Measurements from ENCODE around the gene ZNF516. TPM values are rescaled to one million over a fixed set of nuclear protein-coding genes. Genes with fewer than 3 reads are reported as not detected.

ZNF516 gene
- total and polyA plus RNA-seq, 7 donors, result 2.1 to 29.9 (median 24.3) TPM

DNA sequence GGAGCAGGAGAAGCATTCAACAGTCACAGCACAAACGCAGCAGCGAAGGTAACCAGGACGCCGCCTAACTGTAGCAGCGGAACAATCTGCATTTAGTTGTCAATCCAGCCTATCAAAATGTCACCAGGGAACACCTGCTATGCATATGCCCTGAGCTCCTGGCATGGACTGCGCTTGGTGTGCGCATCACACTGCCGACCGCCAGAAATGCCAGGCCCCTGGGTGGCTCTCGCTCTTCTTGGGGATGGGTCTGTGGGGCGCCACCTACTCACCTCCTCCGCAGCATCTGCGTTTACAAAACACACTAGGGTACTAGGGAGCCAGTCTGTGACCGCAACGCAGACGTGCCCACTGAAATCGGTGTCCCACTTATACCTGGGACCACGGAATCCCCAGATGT lies 31.7 kb downstream of the ZNF516 start:
- 94 to 95% methylated on average over 18 of the region's 18 CpGs for WGBS, 2 donors
- Histone ChIP-seq H3K27me3 (no peaks in the 10 kb centered on the region), H3K4me1 (peaks cover 0 to 53% (median 34%) of the 10 kb centered on the region in 4 donors), H3K4me3 (no peak overlapping the region), H3K27ac (peak overlapping the region in 1 of 4 donors; percentile 27), H3K9me3 (no peaks in the 10 kb centered on the region), H3K36me3 (peaks cover 0 to 9% (median 0%) of the 10 kb centered on the region in 4 donors)
- TF ChIP-seq EP300 (IDR thresholded peaks at IDR 0.05) (no peak), POLR2AphosphoS5 (IDR thresholded peaks at IDR 0.05) (no peak), POLR2A (IDR thresholded peaks at IDR 0.05) (no peak), CTCF (IDR thresholded peaks at IDR 0.05) (no peak)
- DNase-seq, result no peak
- intact Hi-C loops (cut with DNase I), result no loop called here

GRCh38 chr18:76462326-76462694 lies 32.7 kb downstream of the ZNF516 start:
- Histone ChIP-seq H3K27ac (no peak overlapping the region), H3K36me3 (peaks cover 0 to 9% (median 0%) of the 10 kb centered on the region in 4 donors), H3K27me3 (no peaks in the 10 kb centered on the region), H3K4me3 (no peak overlapping the region), H3K9me3 (no peaks in the 10 kb centered on the region), H3K4me1 (peaks cover 0 to 46% (median 25%) of the 10 kb centered on the region in 4 donors)
- 95 to 97% methylated on average over 12 of the region's 12 CpGs for WGBS, 2 donors
- intact Hi-C loops (cut with DNase I), result no loop called here
- no peak for DNase-seq
- TF ChIP-seq EP300 (IDR thresholded peaks at IDR 0.05), result no peak
- TF ChIP-seq CTCF (IDR thresholded peaks at IDR 0.05), result no peak
- TF ChIP-seq POLR2A (IDR thresholded peaks at IDR 0.05), result no peak
- TF ChIP-seq POLR2AphosphoS5 (IDR thresholded peaks at IDR 0.05), result no peak

DNA sequence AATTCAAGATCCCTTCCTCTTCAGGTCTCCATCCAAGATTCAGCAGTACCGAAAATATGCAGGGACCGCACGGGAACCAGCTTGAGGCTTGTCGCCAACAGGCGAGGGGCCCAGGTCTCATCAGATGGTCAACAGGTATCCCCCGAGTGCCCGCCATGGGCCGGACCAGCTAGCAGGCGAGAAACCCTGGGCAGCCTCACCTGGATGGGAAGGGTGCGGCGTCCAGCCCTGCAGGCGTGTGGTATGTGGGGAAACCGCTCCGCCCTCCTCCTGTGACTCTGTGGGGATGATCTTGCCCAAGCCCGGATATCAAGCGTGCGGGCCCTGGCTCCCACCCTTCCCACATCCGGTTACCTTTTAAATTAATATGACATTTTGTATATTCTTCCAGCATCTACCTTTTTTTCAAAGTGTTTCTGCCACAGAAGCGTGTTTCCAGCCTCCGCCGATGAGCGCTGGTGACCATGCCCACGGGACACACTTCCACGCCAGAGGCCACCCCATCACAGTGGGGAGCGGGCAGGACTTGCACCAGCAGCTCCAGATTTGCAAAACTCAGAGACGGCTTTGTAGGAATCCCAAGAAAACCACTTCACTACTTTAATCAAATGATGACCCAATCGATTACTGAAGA lies 33.2 kb downstream of the ZNF516 start:
- H3K4me1 ChIP-seq, result peaks cover 0 to 48% (median 25%) of the 10 kb centered on the region in 4 donors
- H3K36me3 ChIP-seq, result peaks cover 0 to 9% (median 0%) of the 10 kb centered on the region in 4 donors
- no peak for TF ChIP-seq POLR2AphosphoS5 (IDR thresholded peaks at IDR 0.05)
- no peak for TF ChIP-seq POLR2A (IDR thresholded peaks at IDR 0.05)
- TF ChIP-seq CTCF (IDR thresholded peaks at IDR 0.05), result no peak
- TF ChIP-seq EP300 (IDR thresholded peaks at IDR 0.05), result no peak
- no peak overlapping the region for H3K27ac ChIP-seq
- H3K27me3 ChIP-seq, result no peaks in the 10 kb centered on the region
- 97% methylated on average over 27 of the region's 27 CpGs for WGBS, 2 donors
- intact Hi-C loops (cut with DNase I), result no loop called here
- DNase-seq, result no peak
- H3K4me3 ChIP-seq, result no peak overlapping the region
- H3K9me3 ChIP-seq, result no peaks in the 10 kb centered on the region

DNA sequence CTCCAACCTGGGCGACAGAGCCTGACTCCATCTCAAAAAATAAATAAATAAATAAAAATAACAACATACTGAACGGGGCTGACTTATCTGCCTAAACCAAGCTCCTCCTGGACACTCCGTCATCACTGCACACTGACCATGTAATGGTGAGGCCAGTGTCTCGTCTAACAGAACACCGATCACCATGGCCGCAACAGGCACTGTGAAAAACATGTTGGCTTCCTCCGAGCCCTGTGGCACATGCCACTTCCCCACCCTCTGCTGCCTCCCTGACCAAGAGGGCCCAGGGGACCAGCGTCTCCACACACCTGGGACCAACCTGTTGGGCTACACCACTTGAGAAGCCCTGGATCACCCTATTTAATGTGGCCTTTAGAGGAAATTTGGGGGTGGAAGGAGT lies 33.9 kb downstream of the ZNF516 start:
- Histone ChIP-seq H3K4me1 (peaks cover 0 to 48% (median 25%) of the 10 kb centered on the region in 4 donors), H3K27ac (peak overlapping the region in 3 of 4 donors; percentile 76 to 84 (median 83)), H3K36me3 (peaks cover 0 to 9% (median 0%) of the 10 kb centered on the region in 4 donors), H3K27me3 (no peaks in the 10 kb centered on the region), H3K9me3 (no peaks in the 10 kb centered on the region), H3K4me3 (no peak overlapping the region)
- 95% methylated on average over 8 of the region's 8 CpGs for WGBS, 2 donors
- intact Hi-C loops (cut with DNase I), result no loop called here
- TF ChIP-seq POLR2AphosphoS5 (IDR thresholded peaks at IDR 0.05) (no peak), CTCF (IDR thresholded peaks at IDR 0.05) (no peak)
- no peak for DNase-seq

GRCh38 chr18:76460482-76460881 lies 34.6 kb downstream of the ZNF516 start:
- no peak for DNase-seq
- peak overlapping the region; percentile 53 to 84 (median 80) for H3K27ac ChIP-seq
- intact Hi-C loops (cut with DNase I), result no loop called here
- H3K36me3 ChIP-seq, result peaks cover 0 to 9% (median 0%) of the 10 kb centered on the region in 4 donors
- TF ChIP-seq POLR2A (IDR thresholded peaks at IDR 0.05) (no peak), CTCF (IDR thresholded peaks at IDR 0.05) (no peak), EP300 (IDR thresholded peaks at IDR 0.05) (no peak), POLR2AphosphoS5 (IDR thresholded peaks at IDR 0.05) (no peak)
- peaks cover 0 to 48% (median 25%) of the 10 kb centered on the region in 4 donors for H3K4me1 ChIP-seq
- no peaks in the 10 kb centered on the region for H3K9me3 ChIP-seq
- H3K4me3 ChIP-seq, result peak overlapping the region in 1 of 4 donors; percentile 30
- no peaks in the 10 kb centered on the region for H3K27me3 ChIP-seq
- 87 to 88% methylated on average over 9 of the region's 9 CpGs for WGBS, 2 donors

Data from sigmoid colon (tissue), 7 donors.